SKM-1 treated with dmso at 0.1 percent for 144 hours (cell line): ENCODE results near the gene ATM.
"Not testable (repeated sequence)": the region's sequence is repeated elsewhere in the genome, so short reads cannot be mapped to it uniquely, and the experiment has no call there.

Experiments
- DNase-seq: peaks from one replicate; lab custom pipeline; 2025; ENCODE audit not compliant: unreplicated experiment; lab: John Stamatoyannopoulos, UW

The ATM gene

DNA sequence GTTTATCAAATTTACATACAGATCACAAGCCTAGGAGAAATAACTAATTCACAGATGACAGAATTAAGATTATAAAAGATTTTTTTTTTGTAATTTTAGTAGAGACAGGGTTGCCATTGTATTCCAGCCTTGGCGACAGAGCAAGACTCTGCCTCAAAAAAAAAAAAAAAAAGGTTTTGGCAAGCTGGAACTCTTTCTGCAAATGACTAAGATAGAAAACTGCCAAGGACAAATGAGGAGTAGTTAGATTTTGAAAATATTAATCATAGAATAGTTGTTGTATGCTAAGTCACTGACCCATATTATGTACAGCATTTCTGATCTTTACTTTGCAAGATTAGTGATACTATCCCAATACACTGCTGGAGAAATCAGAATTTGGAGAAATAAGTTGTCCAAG, 145.3 kb downstream of the ATM start:
- DNase-seq, result no peak

DNA sequence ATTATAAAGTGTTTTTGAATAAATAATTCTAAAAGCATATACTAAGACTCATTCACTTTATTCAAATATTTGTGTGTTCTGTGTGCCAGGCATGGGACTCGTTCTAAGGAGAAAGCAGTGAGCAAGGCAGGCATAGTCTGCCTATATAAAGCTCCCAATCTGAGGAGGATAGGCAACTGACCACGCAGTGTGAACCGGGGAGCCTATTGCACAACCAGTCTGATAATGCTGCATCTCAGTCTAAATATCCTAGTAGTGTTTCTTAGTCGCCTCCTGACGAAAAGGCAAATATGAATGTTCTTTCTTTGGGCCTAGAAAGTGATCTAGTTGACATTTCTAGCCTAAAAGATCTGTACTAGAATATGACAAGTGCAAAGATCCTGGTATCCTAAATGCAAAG, 146.2 kb downstream of the ATM start:
- DNase-seq, result no peak

DNA sequence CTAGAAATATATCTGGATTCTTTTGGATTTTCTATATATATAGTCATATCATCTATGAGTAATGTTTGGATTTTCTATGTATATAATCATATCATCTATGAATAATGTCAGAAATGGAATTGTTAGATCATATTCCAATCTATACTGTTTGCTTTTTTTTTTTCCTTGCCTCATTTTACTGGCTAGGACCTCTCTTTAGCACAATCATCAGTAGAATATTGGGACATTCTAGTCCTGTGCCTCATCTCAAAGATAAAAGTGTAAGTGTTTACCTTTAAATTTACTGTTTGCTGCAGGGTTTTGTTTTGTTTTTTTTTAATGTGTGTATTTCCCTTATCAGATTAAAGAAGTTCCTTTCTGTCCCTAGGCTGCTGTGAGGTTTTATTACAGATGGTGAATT, 147.4 kb downstream of the ATM start:
- no peak for DNase-seq

DNA sequence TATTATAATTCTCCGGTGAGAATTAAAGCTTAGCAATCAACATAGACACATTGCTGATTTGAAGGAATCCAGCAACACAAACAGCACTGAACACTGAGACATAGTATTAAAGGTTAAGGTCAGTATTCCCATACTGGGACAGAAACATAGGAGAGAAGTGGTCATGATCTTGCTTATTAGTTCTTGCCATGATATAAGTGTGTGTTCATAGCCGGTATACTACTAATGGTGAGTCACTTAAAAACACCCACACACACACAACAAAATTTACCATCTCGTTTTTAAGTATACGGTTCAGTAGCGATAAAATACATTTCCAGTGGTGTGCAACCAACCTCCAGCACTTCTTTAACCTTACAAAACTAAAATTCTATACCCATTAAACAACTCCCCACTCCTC, 148.1 kb downstream of the ATM start:
- no peak for DNase-seq

GRCh38 chr11:108373505-108373904, 150.6 kb downstream of the ATM start:
- DNase-seq, result not testable (repeated sequence)

- no peak for DNase-seq
These were observed 165.7 kb downstream of the ATM start for GRCh38 chr11:108388576-108388975.

DNA sequence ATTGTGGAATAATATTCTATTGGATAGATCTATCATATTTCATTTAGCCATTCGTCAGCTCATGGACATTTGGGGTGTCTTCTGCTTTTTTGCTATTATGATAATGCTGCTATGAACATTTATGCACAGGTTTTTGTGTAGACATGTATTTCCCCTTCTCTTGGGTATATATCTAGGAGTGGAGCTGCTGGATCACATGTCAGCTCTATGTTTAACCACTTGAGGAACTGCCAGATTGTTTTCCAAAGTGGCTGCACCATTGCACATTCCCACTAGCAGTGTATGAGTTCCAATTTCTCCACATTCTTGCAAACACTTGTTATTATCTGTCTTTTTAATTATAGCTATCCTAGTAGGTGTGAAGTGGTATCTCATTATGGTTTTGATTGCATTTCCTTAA, 169.5 kb downstream of the ATM start:
- no peak for DNase-seq

DNA sequence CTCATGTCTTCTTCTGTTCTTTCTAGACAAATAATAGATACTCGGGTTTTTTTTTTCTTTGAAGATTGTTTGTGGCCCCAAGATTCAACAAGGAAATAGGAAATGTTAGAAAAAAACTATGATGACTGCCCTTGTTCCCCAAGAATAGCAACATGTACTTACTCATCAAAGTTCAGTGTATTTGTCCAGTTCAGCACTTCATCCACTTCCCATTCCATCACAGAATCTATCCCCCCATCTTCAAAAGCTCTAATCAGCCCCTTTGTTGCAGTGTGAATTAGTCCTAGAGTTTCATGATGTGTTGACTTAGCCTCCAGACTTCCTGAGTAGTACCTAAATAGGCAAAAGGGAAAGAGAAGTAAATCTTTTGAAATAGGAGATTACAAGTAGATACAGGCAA, 170.2 kb downstream of the ATM start:
- no peak for DNase-seq

GRCh38 chr11:108394744-108395284, 171.9 kb downstream of the ATM start:
- no peak for DNase-seq

GRCh38 chr11:108396672-108397071, 173.8 kb downstream of the ATM start:
- not testable (repeated sequence) for DNase-seq

DNA sequence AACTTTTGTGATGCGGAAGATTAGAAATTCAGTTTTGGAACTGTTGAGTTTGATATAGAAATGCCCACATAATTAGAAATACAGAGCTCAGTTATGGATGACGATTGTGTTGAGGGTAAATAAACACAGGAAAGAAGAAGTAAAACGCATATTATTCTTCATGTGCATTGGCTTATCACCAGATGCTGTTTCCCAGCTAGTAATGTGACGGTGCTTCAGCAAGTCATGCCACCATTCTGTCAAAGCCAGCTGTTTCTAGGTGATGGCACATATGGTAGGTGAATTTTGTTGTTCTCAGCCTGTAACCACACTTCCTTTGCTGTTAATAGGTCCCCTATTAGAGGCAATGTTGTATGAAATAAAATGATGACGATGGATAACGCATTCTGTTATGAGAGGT, 175.6 kb downstream of the ATM start:
- DNase-seq, result no peak

DNA sequence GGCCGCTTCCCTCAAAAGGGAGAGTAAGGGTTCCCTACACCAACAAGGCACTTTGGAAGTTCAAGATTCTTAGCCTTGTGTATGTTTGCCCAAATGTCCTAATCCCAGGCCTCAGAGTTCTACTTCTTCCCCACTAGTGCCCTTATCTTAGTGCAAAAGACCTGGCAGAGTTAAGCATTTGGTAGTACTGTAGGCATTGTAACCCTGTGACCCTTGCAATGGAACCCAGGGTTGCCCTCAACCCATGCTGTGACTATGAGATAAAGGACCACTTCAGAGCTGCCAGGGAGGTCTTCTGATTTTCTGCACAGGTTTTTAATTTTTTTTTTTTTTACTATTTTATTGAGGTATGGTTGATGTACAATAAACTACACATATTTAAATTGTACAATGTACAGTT, 179.4 kb downstream of the ATM start:
- no peak for DNase-seq

GRCh38 chr11:108403052-108403451, 180.2 kb downstream of the ATM start:
- no peak for DNase-seq

GRCh38 chr11:108405706-108406105, 182.8 kb downstream of the ATM start:
- DNase-seq, result no peak

DNA sequence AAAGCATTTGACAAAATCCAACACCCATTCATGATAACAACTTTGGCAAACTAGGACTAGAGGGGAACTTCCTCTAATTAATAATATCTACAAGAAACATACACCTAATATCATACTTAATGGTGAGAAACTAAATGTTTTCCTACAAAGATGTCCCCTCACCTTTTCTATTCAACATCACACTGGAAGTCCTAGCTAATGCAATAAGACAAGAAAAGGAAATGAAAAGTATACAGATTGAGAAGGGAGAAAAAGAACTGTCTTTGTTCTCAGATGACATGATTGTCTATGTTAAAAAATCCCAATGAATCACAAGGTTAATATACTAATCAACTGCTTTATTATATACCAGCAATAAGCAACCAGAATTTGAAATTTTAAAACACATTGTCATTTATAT, 192.1 kb downstream of the ATM start:
- no peak for DNase-seq

- not testable (repeated sequence) for DNase-seq
These were observed 194.7 kb downstream of the ATM start for GRCh38 chr11:108417551-108417950.
